Measurements from ENCODE around the gene TFB1M. TPM values are rescaled to one million over a fixed set of nuclear protein-coding genes. Genes with fewer than 3 reads are reported as not detected.

TFB1M gene
- total RNA-seq, 1 donor: 18.8 TPM

GRCh38 chr6:155310596-155310995 lies 3.7 kb downstream of the TFB1M start:
- Histone ChIP-seq H3K27ac (ENCODE audit: low read depth, low read length) (peak overlapping the region; percentile 27), H3K36me3 (ENCODE audit: insufficient read depth, low read length) (peaks cover 32% of the 10 kb centered on the region)
- no peak for TF ChIP-seq CTCF (IDR thresholded peaks at IDR 0.05; ENCODE audit: extremely low read depth, low read depth, low read length)

GRCh38 chr6:155309150-155309549 lies 5.1 kb downstream of the TFB1M start:
- no peaks in the 10 kb centered on the region for H3K27me3 ChIP-seq (ENCODE audit: insufficient read depth, low read length)
- H4K20me1 ChIP-seq (ENCODE audit: insufficient read depth, low read length): no peaks in the 10 kb centered on the region
- H3K4me3 ChIP-seq (ENCODE audit: insufficient read depth, low read length): no peak overlapping the region
- peaks cover 8% of the 10 kb centered on the region for H3K4me1 ChIP-seq (ENCODE audit: insufficient read depth, low read length)
- TF ChIP-seq CTCF (IDR thresholded peaks at IDR 0.05; ENCODE audit: extremely low read depth, low read depth, low read length): no peak
- no peak overlapping the region for H2AFZ ChIP-seq (ENCODE audit: low read length)
- H3K36me3 ChIP-seq (ENCODE audit: insufficient read depth, low read length): peaks cover 32% of the 10 kb centered on the region
- H3K4me2 ChIP-seq (ENCODE audit: insufficient read depth, low read length): no peak overlapping the region
- DNase-seq (ENCODE audit: insufficient read length, low spot score, missing footprints): no peak
- H3K9me3 ChIP-seq (ENCODE audit: low read depth, low read length): no peaks in the 10 kb centered on the region
- no peak overlapping the region for H3K27ac ChIP-seq (ENCODE audit: low read depth, low read length)
- peaks cover 48% of the 10 kb centered on the region for H3K79me2 ChIP-seq (ENCODE audit: insufficient read depth, low read length)

More at GRCh38 chr6:155310596-155310995, 3.7 kb downstream of the TFB1M start:
- no peak overlapping the region for H2AFZ ChIP-seq (ENCODE audit: low read length)
- H4K20me1 ChIP-seq (ENCODE audit: insufficient read depth, low read length): no peaks in the 10 kb centered on the region
- no peaks in the 10 kb centered on the region for H3K27me3 ChIP-seq (ENCODE audit: insufficient read depth, low read length)
- H3K4me2 ChIP-seq (ENCODE audit: insufficient read depth, low read length): no peak overlapping the region
- no peak overlapping the region for H3K4me3 ChIP-seq (ENCODE audit: insufficient read depth, low read length)
- no peaks in the 10 kb centered on the region for H3K9me3 ChIP-seq (ENCODE audit: low read depth, low read length)
- H3K79me2 ChIP-seq (ENCODE audit: insufficient read depth, low read length): peaks cover 49% of the 10 kb centered on the region
- DNase-seq (ENCODE audit: insufficient read length, low spot score, missing footprints): no peak
- H3K4me1 ChIP-seq (ENCODE audit: insufficient read depth, low read length): peaks cover 11% of the 10 kb centered on the region

GRCh38 chr6:155306958-155307357 lies 7.3 kb downstream of the TFB1M start:
- no peak for DNase-seq (ENCODE audit: insufficient read length, low spot score, missing footprints)
- Histone ChIP-seq H3K27ac (ENCODE audit: low read depth, low read length) (no peak overlapping the region), H3K4me3 (ENCODE audit: insufficient read depth, low read length) (no peak overlapping the region), H3K4me2 (ENCODE audit: insufficient read depth, low read length) (no peak overlapping the region), H3K79me2 (ENCODE audit: insufficient read depth, low read length) (peaks cover 27% of the 10 kb centered on the region), H3K27me3 (ENCODE audit: insufficient read depth, low read length) (no peaks in the 10 kb centered on the region), H2AFZ (ENCODE audit: low read length) (no peak overlapping the region), H3K9me3 (ENCODE audit: low read depth, low read length) (no peaks in the 10 kb centered on the region), H3K4me1 (ENCODE audit: insufficient read depth, low read length) (peaks cover 4% of the 10 kb centered on the region), H4K20me1 (ENCODE audit: insufficient read depth, low read length) (no peaks in the 10 kb centered on the region), H3K36me3 (ENCODE audit: insufficient read depth, low read length) (peaks cover 32% of the 10 kb centered on the region)
- no peak for TF ChIP-seq CTCF (IDR thresholded peaks at IDR 0.05; ENCODE audit: extremely low read depth, low read depth, low read length)

GRCh38 chr6:155303361-155303870 lies 10.9 kb downstream of the TFB1M start:
- Histone ChIP-seq H2AFZ (ENCODE audit: low read length) (no peak overlapping the region), H4K20me1 (ENCODE audit: insufficient read depth, low read length) (no peaks in the 10 kb centered on the region), H3K79me2 (ENCODE audit: insufficient read depth, low read length) (peaks cover 17% of the 10 kb centered on the region), H3K36me3 (ENCODE audit: insufficient read depth, low read length) (peaks cover 17% of the 10 kb centered on the region), H3K4me3 (ENCODE audit: insufficient read depth, low read length) (no peak overlapping the region), H3K9me3 (ENCODE audit: low read depth, low read length) (no peaks in the 10 kb centered on the region), H3K4me2 (ENCODE audit: insufficient read depth, low read length) (no peak overlapping the region), H3K4me1 (ENCODE audit: insufficient read depth, low read length) (no peaks in the 10 kb centered on the region), H3K27me3 (ENCODE audit: insufficient read depth, low read length) (no peaks in the 10 kb centered on the region), H3K27ac (ENCODE audit: low read depth, low read length) (no peak overlapping the region)
- no peak for DNase-seq (ENCODE audit: insufficient read length, low spot score, missing footprints)
- TF ChIP-seq CTCF (IDR thresholded peaks at IDR 0.05; ENCODE audit: extremely low read depth, low read depth, low read length): no peak
